RWPE2 (cell line): Measurements from ENCODE around the gene PPY.

Experiments
- ATAC-seq: fragments of 200-7000 bp; cut with Tn5 transposase; 3 replicates; pipeline ENCODE4 v1.9.1; 2021; ENCODE audit warnings: low read depth
- DNase-seq: peaks from one replicate; pipeline ENCODE4 v3.0.0-alpha.2; 2020; ENCODE audit warnings: low spot score
- H3K27ac ChIP-seq: fragments of 450-650 bp; 2 replicates; pipeline ENCODE4 v1.5.1; 2017; ENCODE audit warnings: mild to moderate bottlenecking; ENCODE audit not compliant: poor library complexity, severe bottlenecking
- H3K27me3 ChIP-seq: fragments of 250-450 bp; sonication (Bioruptor Pico); 2 replicates; pipeline ENCODE4 v1.5.1; 2021; ENCODE audit warnings: mild to moderate bottlenecking, moderate library complexity; ENCODE audit not compliant: insufficient read depth, poor library complexity, severe bottlenecking
- H3K36me3 ChIP-seq: fragments of 250-450 bp; sonication (Bioruptor Pico); 2 replicates; pipeline ENCODE4 v1.5.1; 2020; ENCODE audit warnings: low read depth, mild to moderate bottlenecking, moderate library complexity
- H3K4me1 ChIP-seq: fragments of 250-450 bp; sonication (Bioruptor Pico); 2 replicates; pipeline ENCODE4 v1.5.1; 2021; ENCODE audit warnings: mild to moderate bottlenecking, moderate library complexity; ENCODE audit not compliant: insufficient read depth, poor library complexity, severe bottlenecking
- H3K4me3 ChIP-seq: fragments of 250-450 bp; sonication (Bioruptor Pico); 2 replicates; pipeline ENCODE4 v1.5.1; 2021; ENCODE audit warnings: mild to moderate bottlenecking, moderate library complexity; ENCODE audit not compliant: severe bottlenecking
- H3K9me3 ChIP-seq: fragments of 250-450 bp; sonication (Bioruptor Pico); 2 replicates; pipeline ENCODE4 v1.5.1; 2021; ENCODE audit warnings: mild to moderate bottlenecking, moderate library complexity; ENCODE audit not compliant: severe bottlenecking
- CTCF ChIP-seq: fragments of 450-650 bp; IDR thresholded peaks from one replicate; pipeline ENCODE4 v1.5.1; 2017; ENCODE audit warnings: mild to moderate bottlenecking, moderate library complexity; ENCODE audit not compliant: poor library complexity, severe bottlenecking

Gene PPY

GRCh38 chr17:43979011-43979410 is 36.7 kb upstream of the PPY start:
- no peak overlapping the region for H3K27ac ChIP-seq
- DNase-seq = no peak
- H3K4me1 ChIP-seq = no peaks in the 10 kb centered on the region
- no peaks in the 10 kb centered on the region for H3K9me3 ChIP-seq
- ATAC-seq = no peak
- peaks cover 31% of the 10 kb centered on the region for H3K27me3 ChIP-seq
- no peak for TF ChIP-seq CTCF
- no peaks in the 10 kb centered on the region for H3K36me3 ChIP-seq
- H3K4me3 ChIP-seq = no peak overlapping the region

- DNase-seq (no peak), ATAC-seq (no peak)
- Histone ChIP-seq H3K36me3 (no peaks in the 10 kb centered on the region), H3K27me3 (peaks cover 25% of the 10 kb centered on the region), H3K4me3 (no peak overlapping the region), H3K9me3 (no peaks in the 10 kb centered on the region), H3K27ac (no peak overlapping the region), H3K4me1 (no peaks in the 10 kb centered on the region)
- no peak for TF ChIP-seq CTCF
These were observed 35.8 kb upstream of the PPY start for GRCh38 chr17:43978078-43978477.

GRCh38 chr17:43976963-43977837 is 34.9 kb upstream of the PPY start:
- TF ChIP-seq CTCF = no peak
- Histone ChIP-seq H3K27ac (no peak overlapping the region), H3K9me3 (no peaks in the 10 kb centered on the region), H3K36me3 (no peaks in the 10 kb centered on the region), H3K4me3 (no peak overlapping the region), H3K27me3 (peaks cover 17% of the 10 kb centered on the region), H3K4me1 (no peaks in the 10 kb centered on the region)
- peak; percentile 49 for DNase-seq
- no peak for ATAC-seq

GRCh38 chr17:43975898-43976297 is 33.6 kb upstream of the PPY start:
- TF ChIP-seq CTCF = no peak
- H3K4me1 ChIP-seq = no peaks in the 10 kb centered on the region
- H3K9me3 ChIP-seq = no peaks in the 10 kb centered on the region
- ATAC-seq (no peak), DNase-seq (no peak)
- H3K27ac ChIP-seq = no peak overlapping the region
- H3K4me3 ChIP-seq = no peak overlapping the region
- no peaks in the 10 kb centered on the region for H3K36me3 ChIP-seq
- H3K27me3 ChIP-seq = peaks cover 16% of the 10 kb centered on the region
